GM18520 (cell line): Measurements from ENCODE around the gene PTPN7.
"Not testable (repeated sequence)": the region's sequence is repeated elsewhere in the genome, so short reads cannot be mapped to it uniquely, and the experiment has no call there.

ENCODE experiments used
- ATAC-seq: cut with Tn5 transposase; IDR thresholded peaks from one replicate; pipeline ENCODE4 v1.9.1; 2021; ENCODE audit not compliant: unreplicated experiment

PTPN7 gene

GRCh38 chr1:202133001-202133400 is 27.4 kb downstream of the PTPN7 start:
- ATAC-seq = no peak

- ATAC-seq = no peak
Observed at GRCh38 chr1:202131956-202132821, 28.2 kb downstream of the PTPN7 start.

GRCh38 chr1:202130816-202131522 is 29.4 kb downstream of the PTPN7 start:
- no peak for ATAC-seq

GRCh38 chr1:202130297-202130721 is 30.1 kb downstream of the PTPN7 start:
- no peak for ATAC-seq

- ATAC-seq = no peak
Observed at GRCh38 chr1:202129453-202130296, 30.7 kb downstream of the PTPN7 start.

- no peak for ATAC-seq
Observed at GRCh38 chr1:202127836-202128622, 32.4 kb downstream of the PTPN7 start.

- no peak for ATAC-seq
Observed at GRCh38 chr1:202127061-202127460, 33.3 kb downstream of the PTPN7 start.

GRCh38 chr1:202126426-202126825 is 34.0 kb downstream of the PTPN7 start:
- no peak for ATAC-seq

- ATAC-seq = no peak
Observed at GRCh38 chr1:202125611-202126010, 34.8 kb downstream of the PTPN7 start.

- ATAC-seq = no peak
Observed at GRCh38 chr1:202124142-202124541, 36.3 kb downstream of the PTPN7 start.

GRCh38 chr1:202123336-202123813 is 37.0 kb downstream of the PTPN7 start:
- no peak for ATAC-seq

GRCh38 chr1:202122639-202123335 is 37.6 kb downstream of the PTPN7 start, which contains the start of gene GPR37L1:
Gene GPR37L1, plus strand, starts transcription at chr1:202122917. Its CDS starts 47 bp downstream, at chr1:202122964.
- ATAC-seq = no peak

GRCh38 chr1:202121006-202121405 is 39.4 kb downstream of the PTPN7 start:
- no peak for ATAC-seq

GRCh38 chr1:202117898-202118371 is 42.5 kb downstream of the PTPN7 start:
- no peak for ATAC-seq

GRCh38 chr1:202116287-202116686 is 44.1 kb downstream of the PTPN7 start:
- no peak for ATAC-seq

GRCh38 chr1:202113690-202114300 is 46.6 kb downstream of the PTPN7 start:
- no peak for ATAC-seq

GRCh38 chr1:202112859-202113689 is 47.3 kb downstream of the PTPN7 start:
- no peak for ATAC-seq

- not testable (repeated sequence) for ATAC-seq
Observed at GRCh38 chr1:202111589-202111988, 48.8 kb downstream of the PTPN7 start.
